ENCODE results near the gene AARS2.

AARS2 gene

GRCh38 chr6:44303842-44304241, 9.3 kb downstream of the AARS2 start:
- no peak overlapping the region for H3K9ac ChIP-seq
- no peak overlapping the region for H3K27ac ChIP-seq
- H3K79me2 ChIP-seq, result no peaks in the 10 kb centered on the region
- H3K4me3 ChIP-seq (ENCODE audit: low read depth, low read length), result no peak overlapping the region
- no peak overlapping the region for H3K4me2 ChIP-seq (ENCODE audit: low read length)
- H3K27me3 ChIP-seq (ENCODE audit: control insufficient read depth, insufficient read depth, low read length), result no peaks in the 10 kb centered on the region
- H3K9me3 ChIP-seq (ENCODE audit: control insufficient read depth, low read length), result no peaks in the 10 kb centered on the region
- TF ChIP-seq CTCF (IDR thresholded peaks at IDR 0.05), result no peak
- H3K36me3 ChIP-seq (ENCODE audit: control insufficient read depth, insufficient read depth, low read length), result no peaks in the 10 kb centered on the region
- no peaks in the 10 kb centered on the region for H3K4me1 ChIP-seq
- H2AFZ ChIP-seq, result no peak overlapping the region

GRCh38 chr6:44302856-44303255, 10.3 kb downstream of the AARS2 start:
- no peak overlapping the region for H3K27ac ChIP-seq
- no peaks in the 10 kb centered on the region for H3K36me3 ChIP-seq (ENCODE audit: control insufficient read depth, insufficient read depth, low read length)
- H3K27me3 ChIP-seq (ENCODE audit: control insufficient read depth, insufficient read depth, low read length), result no peaks in the 10 kb centered on the region
- no peaks in the 10 kb centered on the region for H3K79me2 ChIP-seq
- H3K4me1 ChIP-seq, result no peaks in the 10 kb centered on the region
- H3K9me3 ChIP-seq (ENCODE audit: control insufficient read depth, low read length), result no peaks in the 10 kb centered on the region
- no peak overlapping the region for H3K4me3 ChIP-seq (ENCODE audit: low read depth, low read length)
- H3K4me2 ChIP-seq (ENCODE audit: low read length), result no peak overlapping the region
- no peak overlapping the region for H3K9ac ChIP-seq
- TF ChIP-seq CTCF (IDR thresholded peaks at IDR 0.05), result no peak
- H2AFZ ChIP-seq, result no peak overlapping the region

GRCh38 chr6:44301782-44302564, 11.2 kb downstream of the AARS2 start:
- Histone ChIP-seq H3K27me3 (ENCODE audit: control insufficient read depth, insufficient read depth, low read length) (no peaks in the 10 kb centered on the region), H3K4me1 (no peaks in the 10 kb centered on the region), H3K9ac (no peak overlapping the region), H2AFZ (no peak overlapping the region), H3K36me3 (ENCODE audit: control insufficient read depth, insufficient read depth, low read length) (no peaks in the 10 kb centered on the region), H3K79me2 (no peaks in the 10 kb centered on the region), H3K9me3 (ENCODE audit: control insufficient read depth, low read length) (no peaks in the 10 kb centered on the region), H3K4me3 (ENCODE audit: low read depth, low read length) (no peak overlapping the region), H3K27ac (no peak overlapping the region), H3K4me2 (ENCODE audit: low read length) (no peak overlapping the region)
- no peak for TF ChIP-seq CTCF (IDR thresholded peaks at IDR 0.05)

GRCh38 chr6:44301106-44301505, 12.0 kb downstream of the AARS2 start:
- Histone ChIP-seq H3K36me3 (ENCODE audit: control insufficient read depth, insufficient read depth, low read length) (no peaks in the 10 kb centered on the region), H3K9me3 (ENCODE audit: control insufficient read depth, low read length) (no peaks in the 10 kb centered on the region), H3K4me2 (ENCODE audit: low read length) (no peak overlapping the region), H3K27ac (no peak overlapping the region), H3K27me3 (ENCODE audit: control insufficient read depth, insufficient read depth, low read length) (no peaks in the 10 kb centered on the region), H3K4me3 (ENCODE audit: low read depth, low read length) (no peak overlapping the region), H2AFZ (no peak overlapping the region), H3K9ac (no peak overlapping the region), H3K79me2 (no peaks in the 10 kb centered on the region), H3K4me1 (no peaks in the 10 kb centered on the region)
- no peak for TF ChIP-seq CTCF (IDR thresholded peaks at IDR 0.05)

GRCh38 chr6:44300292-44300823, 12.8 kb downstream of the AARS2 start:
- Histone ChIP-seq H3K4me2 (ENCODE audit: low read length) (no peak overlapping the region), H3K79me2 (no peaks in the 10 kb centered on the region), H3K4me1 (no peaks in the 10 kb centered on the region), H2AFZ (no peak overlapping the region), H3K27me3 (ENCODE audit: control insufficient read depth, insufficient read depth, low read length) (no peaks in the 10 kb centered on the region), H3K27ac (no peak overlapping the region), H3K4me3 (ENCODE audit: low read depth, low read length) (no peak overlapping the region), H3K9ac (no peak overlapping the region), H3K36me3 (ENCODE audit: control insufficient read depth, insufficient read depth, low read length) (no peaks in the 10 kb centered on the region), H3K9me3 (ENCODE audit: control insufficient read depth, low read length) (no peaks in the 10 kb centered on the region)
- no peak for TF ChIP-seq CTCF (IDR thresholded peaks at IDR 0.05)
